Tibial nerve (tissue), 3 donors: Measurements from ENCODE around the gene RAB4B.
"Not testable (repeated sequence)": the region's sequence is repeated elsewhere in the genome, so short reads cannot be mapped to it uniquely, and the experiment has no call there.

Experiments
- CTCF ChIP-seq, 5 experiments: fragments of 200-600 bp in 3 of 5; fragments of 450-650 bp in 2 of 5; sonication (generic) in 3 of 5; IDR thresholded peaks; one replicate each; pipeline ENCODE4 v1.5.1; 2016 to 2019; ENCODE audit warnings: antibody characterized with exemption in 5 of 5, mild to moderate bottlenecking in 3 of 5, moderate library complexity in 2 of 5
- POLR2A ChIP-seq, 2 donors: fragments of 450-650 bp; IDR thresholded peaks; one replicate each; pipeline ENCODE4 v1.6.1; 2017; ENCODE audit warnings: antibody characterized with exemption in 2 of 2, mild to moderate bottlenecking in 2 of 2, moderate library complexity in 2 of 2

GRCh38 chr19:40819479-40820234, 41.6 kb downstream of the RAB4B start:
- TF ChIP-seq CTCF (IDR thresholded peaks at IDR 0.05): peak; percentile 57 to 88 (median 79)
- not testable (repeated sequence) for TF ChIP-seq POLR2A (IDR thresholded peaks at IDR 0.05)
